ENCODE results near the gene C10orf67.

GRCh38 chr10:23293145-23293724 is 51.4 kb downstream of the C10orf67 start:
- TF ChIP-seq GATA2 (IDR thresholded peaks at IDR 0.05; ENCODE audit: low read depth, low read length) = no peak
- TF ChIP-seq GATA3 (IDR thresholded peaks at IDR 0.05; ENCODE audit: low read depth, low read length) = no peak
